Measurements from ENCODE around the gene CXCL13.
"Not testable (repeated sequence)": the region's sequence is repeated elsewhere in the genome, so short reads cannot be mapped to it uniquely, and the experiment has no call there.

The CXCL13 gene, protein sequence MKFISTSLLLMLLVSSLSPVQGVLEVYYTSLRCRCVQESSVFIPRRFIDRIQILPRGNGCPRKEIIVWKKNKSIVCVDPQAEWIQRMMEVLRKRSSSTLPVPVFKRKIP

DNA sequence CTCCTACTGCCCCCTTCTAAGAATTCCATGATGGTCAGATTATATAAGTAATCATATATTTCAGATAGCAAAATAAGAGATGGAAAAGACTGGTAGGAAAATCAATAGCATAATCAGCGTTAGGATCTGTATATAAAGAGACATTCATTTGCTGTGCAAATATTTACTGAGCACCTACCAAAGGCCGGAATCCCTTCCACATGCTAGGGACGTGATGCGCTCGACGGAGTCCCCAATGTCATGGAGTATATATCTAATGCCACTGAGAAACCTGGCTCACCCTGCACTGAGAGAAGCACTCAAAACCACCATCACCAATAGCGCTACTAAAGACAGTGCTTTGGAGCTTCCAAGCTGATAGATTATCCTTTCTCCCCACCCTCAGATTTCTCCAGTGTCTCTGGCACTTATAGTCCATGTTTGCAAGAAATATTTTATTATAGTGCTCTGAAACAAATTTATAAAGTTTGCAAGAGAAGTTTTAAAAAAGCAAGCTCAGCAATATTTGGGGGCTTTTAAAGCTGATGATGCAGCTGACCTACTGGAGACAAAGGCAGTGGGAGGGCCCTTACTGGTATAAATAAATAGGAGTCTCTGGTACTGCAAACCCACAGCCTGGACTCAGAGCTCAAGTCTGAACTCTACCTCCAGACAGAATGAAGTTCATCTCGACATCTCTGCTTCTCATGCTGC lies at the start of gene CXCL13:
TSS of gene CXCL13 (plus strand) at position 611 of the 693 bp plus-strand sequence. CDS start at position 657, 46 bp downstream.
- no peak for DNase-seq

- DNase-seq: no peak
Observed at GRCh38 chr4:77560170-77560569, 45.5 kb upstream of the CXCL13 start.

- DNase-seq: not testable (repeated sequence)
Observed at GRCh38 chr4:77561720-77562119, 43.9 kb upstream of the CXCL13 start.

GRCh38 chr4:77564231-77564630 lies 41.4 kb upstream of the CXCL13 start:
- DNase-seq: no peak

DNA sequence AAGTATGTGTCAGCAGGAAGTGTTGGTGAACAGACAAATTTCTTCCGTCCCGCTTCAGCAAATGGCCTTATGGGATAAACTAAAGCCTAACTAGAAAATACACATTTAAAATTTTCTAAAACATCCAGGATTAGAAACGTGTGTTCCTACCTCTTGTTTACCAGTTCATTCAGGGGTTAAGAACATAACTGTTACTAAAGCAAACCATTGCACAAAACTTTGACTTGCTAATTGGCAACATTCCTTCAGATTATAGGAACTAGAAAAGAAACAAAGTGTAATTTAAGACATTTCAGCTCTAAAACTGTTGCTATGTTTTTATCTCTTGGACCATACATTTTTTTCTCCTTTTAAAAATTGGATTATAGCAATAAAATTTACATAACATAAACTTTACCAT lies 39.5 kb upstream of the CXCL13 start:
- DNase-seq: no peak

DNA sequence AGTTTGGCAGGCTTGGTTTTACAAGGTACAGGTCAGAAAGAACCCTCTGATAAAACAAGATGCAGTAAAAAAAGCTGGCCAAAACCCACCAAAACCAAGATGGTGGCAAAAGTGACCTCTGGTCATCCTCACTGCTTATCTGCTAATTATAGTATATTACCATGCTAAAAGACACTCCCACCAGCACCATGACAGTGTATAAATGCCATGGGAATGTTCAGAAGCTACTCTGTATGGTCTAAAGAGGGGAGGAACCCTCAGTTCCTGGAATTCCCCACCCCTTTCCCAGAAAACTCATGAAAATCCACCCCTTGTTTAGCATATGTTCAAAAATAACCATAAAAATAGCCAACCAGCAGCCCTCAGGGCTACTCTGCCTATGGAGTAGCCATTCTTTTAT lies 38.1 kb upstream of the CXCL13 start:
- DNase-seq: no peak

- DNase-seq: not testable (repeated sequence)
Observed at GRCh38 chr4:77570508-77571214, 35.0 kb upstream of the CXCL13 start.

- no peak for DNase-seq
Observed at GRCh38 chr4:77576351-77576750, 29.3 kb upstream of the CXCL13 start.

- DNase-seq: no peak
Observed at GRCh38 chr4:77578145-77578544, 27.5 kb upstream of the CXCL13 start.

- DNase-seq: peak; percentile 90
Observed at GRCh38 chr4:77579406-77580076, 26.1 kb upstream of the CXCL13 start.

DNA sequence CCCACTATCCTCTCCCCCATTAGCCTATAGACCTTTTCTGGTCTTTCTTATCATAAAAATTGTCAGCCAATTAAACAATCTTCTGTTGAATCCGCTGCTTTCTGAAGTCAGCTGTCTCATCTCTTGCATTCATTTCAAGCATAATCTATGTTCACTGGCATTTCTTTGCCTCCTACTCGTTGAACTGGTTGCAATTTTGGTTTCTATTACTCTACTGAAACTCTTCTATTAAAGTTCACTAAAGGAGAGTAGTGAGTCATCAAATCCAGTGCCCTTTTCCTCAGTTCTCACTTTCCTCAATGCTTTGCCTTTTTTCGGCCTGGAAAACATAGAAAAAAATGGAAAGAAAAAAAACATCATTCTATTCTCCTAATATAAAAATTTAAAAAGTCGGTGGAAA lies 23.9 kb upstream of the CXCL13 start:
- no peak for DNase-seq

- DNase-seq: peak; percentile 18
Observed at GRCh38 chr4:77582156-77582555, 23.5 kb upstream of the CXCL13 start.

DNA sequence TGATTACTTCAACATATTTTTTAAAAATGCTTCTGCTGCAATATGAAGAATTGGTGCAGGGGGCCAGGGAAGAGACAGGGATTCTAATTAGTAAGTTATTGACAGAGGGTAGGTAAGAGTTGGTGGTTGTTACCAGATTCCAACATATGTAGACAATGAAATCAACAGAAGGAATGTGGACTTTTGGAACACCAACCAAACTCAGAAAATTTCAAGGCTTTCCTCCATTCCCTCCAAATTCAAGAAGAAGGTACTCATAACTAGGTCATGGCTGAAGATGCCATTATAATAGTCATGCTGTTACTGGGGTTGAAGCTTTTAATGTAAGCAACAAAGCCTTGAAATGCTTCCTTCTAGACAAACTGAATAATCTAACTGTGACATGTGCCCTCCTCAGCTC lies 22.9 kb upstream of the CXCL13 start:
- peak; percentile 12 for DNase-seq

DNA sequence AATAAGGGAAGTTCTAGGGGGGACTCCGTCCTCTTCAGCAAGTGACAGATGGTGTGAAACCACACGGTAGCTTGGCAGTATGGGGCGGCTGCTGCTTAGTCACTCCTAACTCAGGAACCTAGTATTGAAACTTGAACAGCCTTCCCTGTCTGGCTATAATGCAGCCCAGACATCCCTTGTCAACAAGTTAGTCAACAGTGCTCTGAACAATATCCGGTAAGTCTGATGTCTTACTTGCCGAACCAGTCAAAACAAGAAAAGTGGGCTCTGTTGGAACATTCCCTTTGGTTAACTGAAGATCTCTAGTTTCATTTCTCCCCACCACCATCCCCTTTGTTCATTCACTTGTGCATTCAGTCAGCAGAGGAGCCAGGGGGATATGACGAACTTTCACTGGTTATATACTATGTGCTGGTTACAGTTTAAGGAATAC lies 18.7 kb upstream of the CXCL13 start:
- DNase-seq: peak; percentile 56

DNA sequence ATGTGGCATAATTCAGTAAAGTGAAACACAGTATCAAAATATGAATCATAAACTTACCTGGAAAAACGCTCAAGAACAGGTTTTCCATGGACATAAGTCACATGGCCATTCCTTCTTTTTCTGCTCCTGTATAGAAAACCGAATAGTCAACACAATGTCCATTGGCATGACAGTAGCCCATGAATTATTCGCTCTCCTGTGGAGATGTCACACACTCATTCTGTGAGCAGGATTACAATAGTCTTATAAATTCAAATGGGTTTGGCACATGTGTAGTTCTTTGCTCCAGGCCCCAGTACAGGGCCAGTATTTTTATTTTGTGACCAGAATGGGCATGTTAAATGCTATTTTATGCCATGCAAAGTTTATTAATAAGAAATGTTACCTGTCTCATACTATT lies 15.1 kb upstream of the CXCL13 start:
- no peak for DNase-seq

- DNase-seq: no peak
Observed at GRCh38 chr4:77591532-77591931, 14.1 kb upstream of the CXCL13 start.

DNA sequence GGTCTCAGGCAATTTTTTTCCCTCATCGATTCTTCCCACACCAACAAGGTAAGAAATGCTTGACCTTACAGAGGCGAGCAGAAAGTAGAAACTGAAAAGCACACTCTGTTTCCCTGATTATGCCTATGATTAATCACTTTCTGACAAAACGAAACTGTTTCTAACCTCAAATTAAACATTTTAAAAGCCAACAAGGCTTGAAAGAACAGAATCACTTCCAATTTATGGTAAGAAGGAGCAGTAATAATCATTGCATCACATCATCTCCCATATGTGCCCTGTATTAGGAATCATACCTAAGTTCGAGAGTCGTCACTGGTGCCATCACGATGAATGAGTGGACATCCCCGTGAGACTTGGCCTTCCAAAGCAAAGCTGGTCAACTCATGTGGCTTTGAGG lies 12.5 kb upstream of the CXCL13 start:
- DNase-seq: no peak

DNA sequence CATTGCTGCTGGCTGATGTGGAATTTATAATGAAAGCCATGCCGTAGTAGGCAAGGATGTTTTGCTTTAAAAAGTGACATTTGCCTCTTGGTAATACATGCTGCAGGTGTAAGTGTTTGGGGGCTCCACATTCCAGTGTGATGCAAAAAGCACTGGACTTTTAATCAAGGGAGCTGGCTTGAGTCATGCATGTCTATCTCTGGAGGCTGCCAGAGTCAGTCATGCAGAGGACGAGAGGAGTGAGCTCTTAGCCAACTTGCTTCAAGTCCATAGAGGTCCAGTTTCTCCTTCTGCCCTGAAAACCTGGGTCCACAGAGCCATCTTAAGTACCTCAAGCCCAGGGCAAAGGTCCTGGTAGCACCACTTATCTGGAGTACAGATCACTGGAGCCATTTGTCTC lies 11.6 kb upstream of the CXCL13 start:
- no peak for DNase-seq

DNA sequence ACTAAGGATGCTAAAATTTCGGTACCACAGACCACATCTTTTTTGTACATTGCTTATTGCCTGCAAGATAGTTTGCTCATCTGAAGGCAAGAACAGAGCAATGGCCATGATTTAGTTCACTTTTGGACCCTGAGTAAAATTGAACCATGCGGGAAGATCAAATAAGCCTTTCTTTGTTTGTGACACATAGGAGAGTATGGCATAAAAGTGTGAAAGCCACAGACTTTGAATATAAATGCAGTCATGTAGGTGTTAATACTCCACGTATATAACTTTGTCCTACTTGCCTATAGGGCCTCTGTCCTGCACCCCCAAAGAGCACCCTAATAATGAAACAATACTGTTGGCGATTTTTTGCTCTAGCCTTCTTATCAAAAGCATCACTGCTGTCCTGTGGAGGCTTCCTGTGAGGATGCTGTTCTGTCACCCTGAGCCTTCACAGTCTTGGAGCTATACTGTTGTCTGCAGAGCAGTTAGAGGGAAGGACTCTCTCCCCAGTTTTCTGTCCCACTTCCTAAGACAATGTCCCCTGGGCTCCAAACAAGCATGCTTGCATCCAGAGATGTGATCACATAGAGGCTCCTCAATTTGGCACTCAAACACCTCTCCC lies 10.2 kb upstream of the CXCL13 start:
- no peak for DNase-seq

GRCh38 chr4:77599378-77599777 lies 6.2 kb upstream of the CXCL13 start:
- DNase-seq: peak; percentile 37

DNA sequence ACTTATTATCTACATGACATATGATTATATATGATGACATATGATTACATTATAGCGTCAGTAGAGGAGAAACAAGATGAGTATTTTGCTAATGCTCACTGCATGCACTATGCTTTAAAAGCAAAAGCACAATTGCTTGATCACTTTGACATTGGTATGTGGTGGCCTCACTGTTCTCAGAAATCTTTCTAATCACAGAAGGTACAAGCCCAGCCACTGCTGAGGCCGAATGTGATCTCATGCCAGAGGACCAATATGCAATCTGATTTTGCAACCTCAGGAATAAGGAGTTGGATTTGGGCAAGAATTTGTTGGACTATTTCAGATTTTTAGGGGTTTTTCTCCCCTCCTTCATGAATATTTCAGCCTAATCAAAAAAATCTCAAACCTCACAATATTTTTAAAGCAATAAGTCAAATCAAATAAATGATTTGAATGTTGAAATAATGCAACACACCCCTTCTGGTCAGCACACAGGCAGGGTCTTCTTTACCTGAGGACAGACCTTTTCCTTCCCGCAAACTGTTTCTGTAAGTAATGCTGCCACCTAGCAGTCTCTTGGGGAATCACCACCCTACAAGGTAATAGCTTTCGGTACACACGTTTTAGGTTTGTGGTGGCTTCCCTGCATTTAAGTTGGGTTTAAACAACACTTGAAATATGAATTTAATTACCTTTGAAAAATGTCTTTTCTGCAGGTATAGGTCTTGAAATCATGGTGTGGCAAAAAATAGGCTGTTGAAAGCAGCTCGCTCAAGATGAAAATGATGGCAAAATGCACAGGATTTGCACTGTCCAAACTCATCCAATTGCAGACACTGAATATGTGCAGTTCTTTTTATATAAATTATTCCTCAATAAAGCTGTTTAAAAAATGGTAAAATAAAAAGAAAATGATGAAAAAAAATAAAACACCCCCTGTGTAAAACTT lies 4.8 kb upstream of the CXCL13 start:
- peak; percentile 26 for DNase-seq

DNA sequence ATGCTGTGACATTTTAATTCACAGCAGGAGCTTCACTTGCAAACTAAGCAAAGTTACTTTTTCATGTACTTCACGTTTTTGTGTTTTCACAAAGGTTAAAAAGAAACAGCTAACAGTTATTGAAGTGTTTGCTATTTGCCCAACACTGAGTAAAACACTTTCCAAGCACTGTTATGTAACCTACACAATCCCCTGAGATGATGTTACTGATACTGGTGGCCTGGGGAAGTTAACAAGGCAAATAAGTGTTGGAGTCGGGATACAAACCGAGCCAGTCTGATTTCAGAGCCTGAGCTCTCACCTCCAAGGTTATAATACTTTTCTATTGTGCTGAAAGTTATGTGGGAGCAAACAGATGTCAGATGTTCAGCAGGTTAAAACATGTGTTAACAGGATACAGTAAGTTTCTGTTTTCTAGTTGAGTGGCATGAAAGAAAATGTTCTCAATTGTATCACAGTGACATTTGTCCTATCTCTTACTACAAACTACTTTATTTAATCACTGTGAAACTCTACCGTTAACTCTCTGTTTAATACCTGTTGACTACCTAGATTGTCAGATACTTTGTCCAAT lies 3.9 kb upstream of the CXCL13 start:
- no peak for DNase-seq
